H1 (cell line): ENCODE data around the gene THADA.

Experiments used
- BRCA1 ChIP-seq: IDR thresholded peaks from 2 replicates; pipeline ENCODE4 v1.6.1; 2012; ENCODE audit warnings: low read depth, low read length, improper control_type of control experiment
- CEBPB ChIP-seq: IDR thresholded peaks from 2 replicates; pipeline ENCODE4 v1.6.1; 2012; ENCODE audit warnings: low read depth, low read length
- POLR2A ChIP-seq, 2 experiments: IDR thresholded peaks; 1 replicate in 1 of 2; 2 replicates in 1 of 2; pipeline ENCODE4 v1.6.1; 2011; ENCODE audit warnings: low read depth in 2 of 2, low read length in 2 of 2, mild to moderate bottlenecking in 2 of 2; ENCODE audit errors: control extremely low read depth in 1 of 2
- POLR2AphosphoS5 ChIP-seq: IDR thresholded peaks from 2 replicates; pipeline ENCODE4 v1.6.1; 2011; ENCODE audit warnings: low read depth, low read length
- RBBP5 ChIP-seq: IDR thresholded peaks from 2 replicates; pipeline ENCODE4 v1.7.1; 2012; ENCODE audit warnings: low read depth, mild to moderate bottlenecking, inconsistent platforms, low read length, moderate library complexity, borderline replicate concordance
- RFX5 ChIP-seq: IDR thresholded peaks from 2 replicates; pipeline ENCODE4 v1.6.1; 2011; ENCODE audit warnings: low read depth, low read length, improper control_type of control experiment, borderline replicate concordance
- TF ChIP-seq, protein P1 (sequence below), 3 experiments: IDR thresholded peaks; 1 replicate in 2 of 3; 2 replicates in 1 of 3; pipeline versions ENCODE4 v1.5.1 to v1.6.1; 2011; ENCODE audit warnings: low read length in 3 of 3, mild to moderate bottlenecking in 3 of 3, inconsistent platforms in 2 of 3, low read depth in 1 of 3, moderate library complexity in 1 of 3; ENCODE audit not compliant: insufficient read depth in 1 of 3; ENCODE audit errors: control extremely low read depth in 1 of 3
- TF ChIP-seq, protein P2 (sequence below): IDR thresholded peaks from 2 replicates; pipeline ENCODE4 v1.6.1; 2012; ENCODE audit warnings: low read length, inconsistent platforms

DNA sequence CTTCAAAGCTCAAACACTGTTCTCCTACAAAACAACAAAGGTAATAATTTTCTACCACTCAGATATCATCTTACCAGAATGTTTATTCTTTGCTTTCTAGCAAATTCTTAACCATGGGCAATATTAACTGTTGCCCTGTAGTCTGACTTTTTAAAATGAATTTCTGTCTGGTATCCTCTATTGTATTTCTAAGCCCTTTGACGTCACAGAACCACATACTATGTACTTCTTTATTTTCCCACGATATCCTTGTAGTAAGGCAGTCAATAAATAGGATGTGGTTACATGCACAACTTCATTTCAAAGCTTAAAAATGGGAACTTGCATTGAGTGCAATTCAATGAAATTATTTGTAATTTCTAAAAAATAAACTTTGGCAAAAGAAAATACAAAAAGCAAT lies 58.7 kb downstream of the THADA start:
- TF ChIP-seq BRCA1, result no peak
- TF ChIP-seq POLR2AphosphoS5, result no peak
- TF ChIP-seq RBBP5, result no peak
- TF ChIP-seq CEBPB, result no peak
- TF ChIP-seq RFX5, result no peak
- TF ChIP-seq, protein P1, sequence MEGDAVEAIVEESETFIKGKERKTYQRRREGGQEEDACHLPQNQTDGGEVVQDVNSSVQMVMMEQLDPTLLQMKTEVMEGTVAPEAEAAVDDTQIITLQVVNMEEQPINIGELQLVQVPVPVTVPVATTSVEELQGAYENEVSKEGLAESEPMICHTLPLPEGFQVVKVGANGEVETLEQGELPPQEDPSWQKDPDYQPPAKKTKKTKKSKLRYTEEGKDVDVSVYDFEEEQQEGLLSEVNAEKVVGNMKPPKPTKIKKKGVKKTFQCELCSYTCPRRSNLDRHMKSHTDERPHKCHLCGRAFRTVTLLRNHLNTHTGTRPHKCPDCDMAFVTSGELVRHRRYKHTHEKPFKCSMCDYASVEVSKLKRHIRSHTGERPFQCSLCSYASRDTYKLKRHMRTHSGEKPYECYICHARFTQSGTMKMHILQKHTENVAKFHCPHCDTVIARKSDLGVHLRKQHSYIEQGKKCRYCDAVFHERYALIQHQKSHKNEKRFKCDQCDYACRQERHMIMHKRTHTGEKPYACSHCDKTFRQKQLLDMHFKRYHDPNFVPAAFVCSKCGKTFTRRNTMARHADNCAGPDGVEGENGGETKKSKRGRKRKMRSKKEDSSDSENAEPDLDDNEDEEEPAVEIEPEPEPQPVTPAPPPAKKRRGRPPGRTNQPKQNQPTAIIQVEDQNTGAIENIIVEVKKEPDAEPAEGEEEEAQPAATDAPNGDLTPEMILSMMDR (IDR thresholded peaks at IDR 0.05; ENCODE audit: control extremely low read depth in 1 of 3, insufficient read depth in 1 of 3, low read depth in 1 of 3, low read length in 3 of 3), result no peak
- TF ChIP-seq, protein P2, sequence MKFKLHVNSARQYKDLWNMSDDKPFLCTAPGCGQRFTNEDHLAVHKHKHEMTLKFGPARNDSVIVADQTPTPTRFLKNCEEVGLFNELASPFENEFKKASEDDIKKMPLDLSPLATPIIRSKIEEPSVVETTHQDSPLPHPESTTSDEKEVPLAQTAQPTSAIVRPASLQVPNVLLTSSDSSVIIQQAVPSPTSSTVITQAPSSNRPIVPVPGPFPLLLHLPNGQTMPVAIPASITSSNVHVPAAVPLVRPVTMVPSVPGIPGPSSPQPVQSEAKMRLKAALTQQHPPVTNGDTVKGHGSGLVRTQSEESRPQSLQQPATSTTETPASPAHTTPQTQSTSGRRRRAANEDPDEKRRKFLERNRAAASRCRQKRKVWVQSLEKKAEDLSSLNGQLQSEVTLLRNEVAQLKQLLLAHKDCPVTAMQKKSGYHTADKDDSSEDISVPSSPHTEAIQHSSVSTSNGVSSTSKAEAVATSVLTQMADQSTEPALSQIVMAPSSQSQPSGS, result no peak
- TF ChIP-seq POLR2A (IDR thresholded peaks at IDR 0.05; ENCODE audit: control extremely low read depth in 1 of 2, low read depth in 2 of 2, low read length in 2 of 2), result no peak
